ENCODE results near the gene CFAP46.
A peak's percentile ranks its signal among the peaks of the same experiment; 100 is the strongest.

GRCh38 chr10:132788180-132788830 lies 154.1 kb downstream of the CFAP46 start:
- TF ChIP-seq CTCF (IDR thresholded peaks at IDR 0.05; ENCODE audit: control extremely low read depth in 1 of 3, insufficient read depth in 1 of 3, low read depth in 1 of 3, low read length in 3 of 3) (peak in 1 of 3 experiments; percentile 14; a peak in 1 of 4 replicates), JUND (IDR thresholded peaks at IDR 0.05; ENCODE audit: low read length) (no peak), USF2 (IDR thresholded peaks at IDR 0.05; ENCODE audit: low read length) (no peak), EP300 (IDR thresholded peaks at IDR 0.05; ENCODE audit: borderline replicate concordance in 1 of 2, low read depth in 2 of 2, low read length in 2 of 2) (no peak), CHD2 (IDR thresholded peaks at IDR 0.05; ENCODE audit: low read length) (no peak), EGR1 (IDR thresholded peaks at IDR 0.05; ENCODE audit: borderline replicate concordance, low read depth, low read length) (no peak), RFX5 (IDR thresholded peaks at IDR 0.05; ENCODE audit: borderline replicate concordance, low read depth, low read length) (no peak), KDM4A (IDR thresholded peaks at IDR 0.05; ENCODE audit: low read depth, low read length, severe bottlenecking) (peak; percentile 39), HDAC6 (IDR thresholded peaks at IDR 0.05; ENCODE audit: low read depth, low read length) (no peak), CHD7 (IDR thresholded peaks at IDR 0.05; ENCODE audit: insufficient replicate concordance, low read length) (no peak), ATF3 (IDR thresholded peaks at IDR 0.05; ENCODE audit: insufficient read depth, low read depth, low read length) (no peak)
- TF ChIP-seq, protein P1, sequence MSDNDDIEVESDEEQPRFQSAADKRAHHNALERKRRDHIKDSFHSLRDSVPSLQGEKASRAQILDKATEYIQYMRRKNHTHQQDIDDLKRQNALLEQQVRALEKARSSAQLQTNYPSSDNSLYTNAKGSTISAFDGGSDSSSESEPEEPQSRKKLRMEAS (IDR thresholded peaks at IDR 0.05) = no peak
